VCaP (cell line): ENCODE measurements around the gene SLFN5.

Experiments used
- H3K27ac ChIP-seq: fragments of 450-650 bp; 2 replicates; pipeline ENCODE4 v1.5.1; 2017
- TF ChIP-seq, protein P1 (sequence below): fragments of 450-650 bp; conservative IDR thresholded peaks from 2 replicates; pipeline ENCODE4 v1.5.1; 2017; ENCODE audit warnings: mild to moderate bottlenecking, moderate library complexity

The SLFN5 gene

DNA sequence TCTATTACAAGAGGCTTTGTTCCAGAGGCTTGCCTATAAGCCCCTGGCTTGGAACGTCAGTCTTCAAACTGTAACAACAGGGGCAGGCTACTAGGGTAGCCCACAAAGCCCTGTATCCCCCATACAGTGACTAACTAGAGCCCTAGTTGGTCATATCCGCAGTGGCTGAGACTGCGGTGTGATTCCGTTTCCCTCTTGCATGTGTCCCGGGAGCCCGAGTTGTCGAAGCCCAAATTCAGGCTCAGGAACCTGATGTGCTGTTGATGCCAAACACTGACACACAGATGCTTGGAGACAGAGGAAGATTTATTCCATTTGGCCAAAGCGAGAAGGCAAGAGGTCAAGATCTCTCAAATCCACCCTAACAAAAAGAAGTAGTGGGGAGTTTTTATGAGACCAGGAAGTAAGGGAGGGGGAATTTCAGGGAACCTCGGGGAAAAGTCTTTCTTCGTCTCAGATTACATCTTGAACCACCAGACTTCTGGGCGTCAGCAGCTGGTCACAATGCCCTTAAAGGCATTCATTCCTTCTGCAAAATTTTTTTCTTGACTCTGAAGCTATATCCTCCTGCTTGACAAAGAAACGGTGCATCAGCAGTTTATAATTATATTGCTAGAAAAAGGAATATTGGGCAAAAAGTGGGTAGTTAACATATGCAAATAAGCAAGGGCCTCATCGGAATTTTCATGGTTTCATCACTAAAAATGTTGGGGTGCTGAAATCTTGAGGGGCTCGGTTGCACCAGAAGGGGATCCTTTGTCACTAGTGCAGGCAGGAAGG lies 879 bp downstream of the SLFN5 start:
- H3K27ac ChIP-seq = peak overlapping the region; percentile 92
- TF ChIP-seq, protein P1, sequence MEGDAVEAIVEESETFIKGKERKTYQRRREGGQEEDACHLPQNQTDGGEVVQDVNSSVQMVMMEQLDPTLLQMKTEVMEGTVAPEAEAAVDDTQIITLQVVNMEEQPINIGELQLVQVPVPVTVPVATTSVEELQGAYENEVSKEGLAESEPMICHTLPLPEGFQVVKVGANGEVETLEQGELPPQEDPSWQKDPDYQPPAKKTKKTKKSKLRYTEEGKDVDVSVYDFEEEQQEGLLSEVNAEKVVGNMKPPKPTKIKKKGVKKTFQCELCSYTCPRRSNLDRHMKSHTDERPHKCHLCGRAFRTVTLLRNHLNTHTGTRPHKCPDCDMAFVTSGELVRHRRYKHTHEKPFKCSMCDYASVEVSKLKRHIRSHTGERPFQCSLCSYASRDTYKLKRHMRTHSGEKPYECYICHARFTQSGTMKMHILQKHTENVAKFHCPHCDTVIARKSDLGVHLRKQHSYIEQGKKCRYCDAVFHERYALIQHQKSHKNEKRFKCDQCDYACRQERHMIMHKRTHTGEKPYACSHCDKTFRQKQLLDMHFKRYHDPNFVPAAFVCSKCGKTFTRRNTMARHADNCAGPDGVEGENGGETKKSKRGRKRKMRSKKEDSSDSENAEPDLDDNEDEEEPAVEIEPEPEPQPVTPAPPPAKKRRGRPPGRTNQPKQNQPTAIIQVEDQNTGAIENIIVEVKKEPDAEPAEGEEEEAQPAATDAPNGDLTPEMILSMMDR = no peak

DNA sequence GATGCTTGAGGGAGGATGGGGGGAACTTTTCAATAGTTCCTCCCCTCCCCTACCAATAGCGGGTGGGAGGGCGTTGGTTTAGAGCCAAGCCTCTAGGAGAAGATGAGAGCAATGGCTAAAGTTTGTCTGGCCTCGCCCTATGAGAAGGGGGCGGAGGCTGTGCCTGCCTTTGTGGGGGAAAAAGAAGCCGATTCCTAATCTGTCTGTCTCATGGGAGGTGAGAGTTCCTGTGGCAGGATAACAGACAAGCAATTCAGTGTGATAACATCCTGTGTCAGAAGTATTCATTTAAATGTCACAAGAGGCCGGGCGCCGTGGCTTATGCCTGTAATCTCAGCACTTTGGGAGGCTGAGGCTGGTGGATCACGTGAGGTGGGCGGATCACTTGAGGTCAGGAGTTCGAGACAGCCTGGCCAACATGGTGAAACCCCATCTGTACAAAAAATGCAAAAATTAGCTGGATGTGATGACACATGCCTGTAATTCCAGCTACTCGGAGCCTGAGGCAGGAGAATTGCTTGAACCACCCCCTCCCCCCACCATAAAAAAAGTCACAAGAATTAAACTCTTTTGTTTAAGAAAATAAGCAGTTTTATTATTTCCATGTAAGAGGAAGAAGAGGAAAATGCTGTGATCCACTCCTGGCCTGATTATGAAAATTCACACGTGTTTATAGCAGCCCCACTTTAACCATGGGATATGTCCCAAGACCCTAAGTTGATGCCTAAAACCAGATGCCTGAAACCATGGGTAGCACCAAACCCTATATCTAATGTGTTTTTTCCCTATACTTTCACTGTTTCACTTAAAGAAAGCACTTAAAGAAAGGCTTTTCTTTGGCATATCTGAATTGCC lies 1.7 kb downstream of the SLFN5 start:
- TF ChIP-seq, protein P1 = no peak
- no peak overlapping the region for H3K27ac ChIP-seq

DNA sequence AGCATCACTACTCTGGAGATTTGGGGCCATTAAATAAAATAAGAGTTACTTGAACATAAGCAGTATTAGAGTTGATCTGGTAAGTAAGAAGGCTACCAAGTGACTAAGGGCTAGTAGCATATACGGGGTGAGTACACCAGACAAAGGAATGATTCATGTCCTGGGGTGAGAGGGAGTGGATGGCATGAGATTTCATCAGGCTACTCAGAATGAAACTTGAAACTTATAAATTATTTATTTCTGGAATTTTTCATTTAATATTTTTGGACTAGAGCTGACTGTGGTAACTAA lies 2.3 kb downstream of the SLFN5 start:
- no peak overlapping the region for H3K27ac ChIP-seq
- TF ChIP-seq, protein P1 = no peak

DNA sequence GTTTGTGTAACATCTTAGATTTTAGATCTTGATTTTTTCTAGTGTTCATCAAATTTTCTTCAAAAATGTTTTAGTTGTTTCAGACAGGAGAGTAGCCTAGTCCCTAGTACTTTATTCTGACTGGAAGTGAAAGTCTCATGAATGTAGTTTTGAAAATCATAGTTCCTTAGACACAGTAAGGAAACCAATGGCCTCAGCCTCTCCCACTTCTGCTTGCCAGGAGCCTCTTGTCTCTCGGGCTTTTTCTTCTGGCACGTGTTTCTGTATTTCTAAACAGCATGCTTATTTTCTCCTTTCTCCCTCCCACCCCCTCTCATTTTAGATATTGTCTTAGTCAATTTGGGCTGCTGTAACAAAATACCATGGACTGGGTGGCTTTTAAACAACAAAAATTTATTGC lies 9.8 kb downstream of the SLFN5 start:
- no peak overlapping the region for H3K27ac ChIP-seq
- TF ChIP-seq, protein P1 = no peak

DNA sequence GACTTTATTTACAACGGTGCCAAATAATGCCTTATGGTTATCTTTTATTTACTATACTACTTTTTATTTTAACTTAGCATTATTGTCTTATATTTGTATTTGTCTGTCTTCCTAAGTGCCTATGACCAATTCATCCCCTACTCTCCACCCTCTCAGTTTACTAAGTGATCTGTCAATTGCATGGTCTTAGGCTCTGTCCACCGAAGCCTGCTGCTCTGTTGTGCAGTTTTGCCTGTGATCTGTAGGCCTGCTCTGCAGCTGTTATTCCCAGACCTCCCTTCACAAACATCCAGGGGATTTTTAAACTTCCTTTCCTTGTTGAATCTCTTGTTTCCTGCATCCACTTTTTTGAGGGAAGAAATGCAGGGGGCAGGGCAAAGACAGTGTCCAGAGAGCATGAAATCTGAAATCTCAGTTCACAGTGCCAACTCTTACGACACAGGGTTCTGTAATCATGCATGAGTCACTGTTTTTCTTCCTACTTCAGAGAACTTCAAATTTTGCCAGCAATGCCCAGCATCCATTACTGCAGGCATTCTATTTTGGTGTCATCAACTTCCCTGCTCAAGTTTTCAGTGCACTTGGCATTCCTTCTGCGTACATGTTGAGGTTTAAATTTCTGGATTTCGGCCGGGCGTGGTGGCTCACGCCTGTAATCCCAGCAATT lies 11.4 kb downstream of the SLFN5 start:
- peak overlapping the region; percentile 91; the same call in 1 of the 2 replicates for H3K27ac ChIP-seq
- TF ChIP-seq, protein P1 = no peak

DNA sequence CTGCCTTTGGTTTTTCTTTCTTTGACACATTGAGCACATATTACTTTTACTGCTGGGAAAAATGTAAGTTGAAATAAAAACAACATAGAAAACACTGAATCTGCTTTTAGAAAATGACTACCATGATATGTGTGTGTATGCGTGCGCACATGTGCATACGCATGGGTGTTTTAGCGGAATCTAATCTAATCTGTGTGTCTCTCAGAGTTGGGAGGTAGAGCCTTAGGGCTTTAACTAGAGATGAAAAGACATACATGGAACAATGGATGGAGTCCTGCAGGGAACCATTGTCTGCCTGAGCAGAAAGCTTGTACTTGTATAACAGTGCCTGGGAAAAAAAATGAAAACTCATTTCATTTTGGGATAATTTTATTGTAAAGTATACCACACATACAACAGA lies 12.4 kb downstream of the SLFN5 start:
- TF ChIP-seq, protein P1 = no peak
- peak overlapping the region; percentile 91 for H3K27ac ChIP-seq

DNA sequence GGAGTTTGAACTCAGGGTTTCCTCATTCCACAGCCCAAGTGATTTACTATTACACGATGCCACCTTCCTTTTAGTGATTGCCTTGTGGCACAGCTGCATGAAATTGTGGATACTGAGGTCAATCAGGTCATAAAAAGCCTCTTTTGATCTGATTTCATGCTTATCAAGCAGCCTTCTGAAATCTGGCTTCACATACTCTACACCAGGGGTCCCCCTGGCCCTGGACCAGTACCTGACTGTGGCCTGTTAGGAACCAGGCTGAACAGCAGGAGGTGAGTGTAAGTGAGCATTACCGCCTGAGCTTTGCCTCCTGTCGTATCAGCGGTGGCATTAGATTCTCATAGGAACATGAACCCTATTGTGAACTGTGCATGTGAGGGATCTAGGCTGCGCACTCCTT lies 13.8 kb downstream of the SLFN5 start:
- H3K27ac ChIP-seq = peak overlapping the region; percentile 91
- TF ChIP-seq, protein P1 = no peak
